SK-N-SH treated with all-trans-retinoic acid at 6 μM for 48 hours (cell line): Measurements from ENCODE around the gene PXYLP1.

ENCODE experiments used
- ATAC-seq: fragments of 200-7000 bp; cut with Tn5 transposase; 3 replicates; pipeline ENCODE4 v1.9.1; 2020; ENCODE audit warnings: mild to moderate bottlenecking, moderate library complexity
- ARNTL ChIP-seq: fragments of 450-650 bp; formaldehyde crosslinking; IDR thresholded peaks from 2 replicates; pipeline ENCODE4 v1.5.0; 2020; ENCODE audit warnings: low read depth, mild to moderate bottlenecking, moderate library complexity, borderline replicate concordance
- CSDC2 ChIP-seq: fragments of 250-450 bp; sonication (Bioruptor Pico); IDR thresholded peaks from 2 replicates; pipeline ENCODE4 v1.5.0; 2020; ENCODE audit warnings: mild to moderate bottlenecking, moderate library complexity
- ESRRG ChIP-seq: fragments of 250-450 bp; sonication (Bioruptor Pico); IDR thresholded peaks from 2 replicates; pipeline ENCODE4 v1.6.1; 2021; ENCODE audit warnings: mild to moderate bottlenecking
- GLIS3 ChIP-seq: fragments of 250-450 bp; sonication (Bioruptor Pico); IDR thresholded peaks from 2 replicates; pipeline ENCODE4 v1.5.0; 2020; ENCODE audit warnings: mild to moderate bottlenecking, moderate library complexity
- ISL1 ChIP-seq: fragments of 250-450 bp; sonication (Bioruptor Pico); IDR thresholded peaks from 2 replicates; pipeline ENCODE4 v2.1.2; 2022; ENCODE audit warnings: mild to moderate bottlenecking, moderate library complexity
- OSR1 ChIP-seq: fragments of 250-450 bp; sonication (Bioruptor Pico); IDR thresholded peaks from 2 replicates; pipeline ENCODE4 v1.8.0; 2022; ENCODE audit warnings: moderate library complexity, mild to moderate bottlenecking, inconsistent platforms
- PPARA ChIP-seq: fragments of 250-450 bp; sonication (Bioruptor Pico); IDR thresholded peaks from 2 replicates; pipeline ENCODE4 v1.5.0; 2020; ENCODE audit warnings: mild to moderate bottlenecking, borderline replicate concordance
- SNAI2 ChIP-seq: fragments of 250-450 bp; sonication (Bioruptor Pico); IDR thresholded peaks from 2 replicates; pipeline ENCODE4 v1.5.0; 2020; ENCODE audit warnings: mild to moderate bottlenecking, moderate library complexity
- TCF4 ChIP-seq: fragments of 250-450 bp; sonication (Bioruptor Pico); IDR thresholded peaks from 2 replicates; pipeline ENCODE4 v1.8.0; 2021; ENCODE audit warnings: mild to moderate bottlenecking, moderate library complexity, borderline replicate concordance
- TOX ChIP-seq: fragments of 250-450 bp; sonication (Bioruptor Pico); IDR thresholded peaks from 2 replicates; pipeline ENCODE4 v1.8.0; 2021; ENCODE audit warnings: mild to moderate bottlenecking, moderate library complexity, borderline replicate concordance
- ZC3H10 ChIP-seq: fragments of 250-450 bp; sonication (Bioruptor Pico); IDR thresholded peaks from 2 replicates; pipeline ENCODE4 v1.5.1; 2021; ENCODE audit warnings: mild to moderate bottlenecking, moderate library complexity
- ZFP3 ChIP-seq: fragments of 250-450 bp; sonication (Bioruptor Pico); IDR thresholded peaks from 2 replicates; pipeline ENCODE4 v1.5.0; 2020; ENCODE audit warnings: mild to moderate bottlenecking, moderate library complexity
- ZFP30 ChIP-seq: fragments of 450-650 bp; formaldehyde crosslinking; IDR thresholded peaks from 2 replicates; pipeline ENCODE4 v1.5.0; 2022; ENCODE audit warnings: mild to moderate bottlenecking, moderate library complexity
- ZNF565 ChIP-seq: fragments of 450-650 bp; formaldehyde crosslinking; conservative IDR thresholded peaks from 2 replicates; pipeline ENCODE4 v1.5.0; 2020; ENCODE audit warnings: low read depth, mild to moderate bottlenecking, moderate library complexity
- ZNF70 ChIP-seq: fragments of 450-650 bp; formaldehyde crosslinking; IDR thresholded peaks from 2 replicates; pipeline ENCODE4 v1.5.0; 2020; ENCODE audit warnings: mild to moderate bottlenecking, moderate library complexity
- TF ChIP-seq, protein P1 (sequence below): fragments of 250-450 bp; sonication (Bioruptor Pico); IDR thresholded peaks from 2 replicates; pipeline ENCODE4 v1.8.0; 2020; ENCODE audit warnings: mild to moderate bottlenecking, moderate library complexity, borderline replicate concordance
- TF ChIP-seq, protein P2 (sequence below): fragments of 250-450 bp; sonication (Bioruptor Pico); IDR thresholded peaks from 2 replicates; pipeline ENCODE4 v1.5.1; 2020; ENCODE audit warnings: low read depth, mild to moderate bottlenecking, moderate library complexity
- TF ChIP-seq, protein P3 (sequence below): fragments of 250-450 bp; sonication (Bioruptor Pico); IDR thresholded peaks from 2 replicates; pipeline ENCODE4 v1.5.0; 2020; ENCODE audit warnings: mild to moderate bottlenecking, moderate library complexity
- TF ChIP-seq, protein P4 (sequence below): fragments of 250-450 bp; sonication (Bioruptor Pico); IDR thresholded peaks from 2 replicates; pipeline ENCODE4 v1.8.0; 2021; ENCODE audit warnings: low read depth, mild to moderate bottlenecking, moderate library complexity, borderline replicate concordance
- TF ChIP-seq, protein P5 (sequence below): fragments of 250-450 bp; sonication (Bioruptor Pico); IDR thresholded peaks from 2 replicates; pipeline ENCODE4 v1.5.1; 2021; ENCODE audit warnings: mild to moderate bottlenecking, moderate library complexity

PXYLP1 gene

DNA sequence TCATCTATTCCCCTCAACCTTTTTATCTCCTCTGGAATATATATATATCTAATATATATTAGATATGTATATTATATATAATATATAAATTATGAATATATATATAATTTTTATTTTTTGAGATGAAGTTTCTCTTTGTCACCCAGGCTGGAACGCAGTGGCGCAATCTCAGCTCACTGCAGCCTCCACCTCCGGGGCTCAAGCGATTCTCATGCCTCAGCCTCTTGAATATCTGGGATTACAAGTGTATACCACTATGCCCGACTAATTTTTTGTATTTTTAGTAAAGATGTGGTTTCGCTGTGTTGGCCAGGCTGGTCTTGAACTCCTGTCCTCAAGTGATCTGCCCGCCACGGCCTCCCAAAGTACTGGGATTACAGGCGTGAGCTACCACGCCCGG, 22.2 kb downstream of the PXYLP1 start:
- TF ChIP-seq TOX (CRISPR knock-in tag) (no peak), ESRRG (CRISPR knock-in tag) (no peak), ISL1 (no peak), CSDC2 (no peak), SNAI2 (CRISPR knock-in tag) (no peak), ZNF70 (no peak), TCF4 (CRISPR knock-in tag) (no peak), GLIS3 (CRISPR knock-in tag) (no peak), ARNTL (CRISPR knock-in tag) (no peak), ZC3H10 (CRISPR knock-in tag) (no peak), ZFP30 (no peak), PPARA (no peak), OSR1 (CRISPR knock-in tag) (no peak), ZNF565 (no peak), ZFP3 (CRISPR knock-in tag) (no peak)
- TF ChIP-seq, protein P1, sequence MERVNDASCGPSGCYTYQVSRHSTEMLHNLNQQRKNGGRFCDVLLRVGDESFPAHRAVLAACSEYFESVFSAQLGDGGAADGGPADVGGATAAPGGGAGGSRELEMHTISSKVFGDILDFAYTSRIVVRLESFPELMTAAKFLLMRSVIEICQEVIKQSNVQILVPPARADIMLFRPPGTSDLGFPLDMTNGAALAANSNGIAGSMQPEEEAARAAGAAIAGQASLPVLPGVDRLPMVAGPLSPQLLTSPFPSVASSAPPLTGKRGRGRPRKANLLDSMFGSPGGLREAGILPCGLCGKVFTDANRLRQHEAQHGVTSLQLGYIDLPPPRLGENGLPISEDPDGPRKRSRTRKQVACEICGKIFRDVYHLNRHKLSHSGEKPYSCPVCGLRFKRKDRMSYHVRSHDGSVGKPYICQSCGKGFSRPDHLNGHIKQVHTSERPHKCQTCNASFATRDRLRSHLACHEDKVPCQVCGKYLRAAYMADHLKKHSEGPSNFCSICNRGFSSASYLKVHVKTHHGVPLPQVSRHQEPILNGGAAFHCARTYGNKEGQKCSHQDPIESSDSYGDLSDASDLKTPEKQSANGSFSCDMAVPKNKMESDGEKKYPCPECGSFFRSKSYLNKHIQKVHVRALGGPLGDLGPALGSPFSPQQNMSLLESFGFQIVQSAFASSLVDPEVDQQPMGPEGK (CRISPR knock-in tag) = no peak
- TF ChIP-seq, protein P2, sequence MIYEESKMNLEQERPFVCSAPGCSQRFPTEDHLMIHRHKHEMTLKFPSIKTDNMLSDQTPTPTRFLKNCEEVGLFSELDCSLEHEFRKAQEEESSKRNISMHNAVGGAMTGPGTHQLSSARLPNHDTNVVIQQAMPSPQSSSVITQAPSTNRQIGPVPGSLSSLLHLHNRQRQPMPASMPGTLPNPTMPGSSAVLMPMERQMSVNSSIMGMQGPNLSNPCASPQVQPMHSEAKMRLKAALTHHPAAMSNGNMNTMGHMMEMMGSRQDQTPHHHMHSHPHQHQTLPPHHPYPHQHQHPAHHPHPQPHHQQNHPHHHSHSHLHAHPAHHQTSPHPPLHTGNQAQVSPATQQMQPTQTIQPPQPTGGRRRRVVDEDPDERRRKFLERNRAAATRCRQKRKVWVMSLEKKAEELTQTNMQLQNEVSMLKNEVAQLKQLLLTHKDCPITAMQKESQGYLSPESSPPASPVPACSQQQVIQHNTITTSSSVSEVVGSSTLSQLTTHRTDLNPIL (CRISPR knock-in tag) = no peak
- TF ChIP-seq, protein P3, sequence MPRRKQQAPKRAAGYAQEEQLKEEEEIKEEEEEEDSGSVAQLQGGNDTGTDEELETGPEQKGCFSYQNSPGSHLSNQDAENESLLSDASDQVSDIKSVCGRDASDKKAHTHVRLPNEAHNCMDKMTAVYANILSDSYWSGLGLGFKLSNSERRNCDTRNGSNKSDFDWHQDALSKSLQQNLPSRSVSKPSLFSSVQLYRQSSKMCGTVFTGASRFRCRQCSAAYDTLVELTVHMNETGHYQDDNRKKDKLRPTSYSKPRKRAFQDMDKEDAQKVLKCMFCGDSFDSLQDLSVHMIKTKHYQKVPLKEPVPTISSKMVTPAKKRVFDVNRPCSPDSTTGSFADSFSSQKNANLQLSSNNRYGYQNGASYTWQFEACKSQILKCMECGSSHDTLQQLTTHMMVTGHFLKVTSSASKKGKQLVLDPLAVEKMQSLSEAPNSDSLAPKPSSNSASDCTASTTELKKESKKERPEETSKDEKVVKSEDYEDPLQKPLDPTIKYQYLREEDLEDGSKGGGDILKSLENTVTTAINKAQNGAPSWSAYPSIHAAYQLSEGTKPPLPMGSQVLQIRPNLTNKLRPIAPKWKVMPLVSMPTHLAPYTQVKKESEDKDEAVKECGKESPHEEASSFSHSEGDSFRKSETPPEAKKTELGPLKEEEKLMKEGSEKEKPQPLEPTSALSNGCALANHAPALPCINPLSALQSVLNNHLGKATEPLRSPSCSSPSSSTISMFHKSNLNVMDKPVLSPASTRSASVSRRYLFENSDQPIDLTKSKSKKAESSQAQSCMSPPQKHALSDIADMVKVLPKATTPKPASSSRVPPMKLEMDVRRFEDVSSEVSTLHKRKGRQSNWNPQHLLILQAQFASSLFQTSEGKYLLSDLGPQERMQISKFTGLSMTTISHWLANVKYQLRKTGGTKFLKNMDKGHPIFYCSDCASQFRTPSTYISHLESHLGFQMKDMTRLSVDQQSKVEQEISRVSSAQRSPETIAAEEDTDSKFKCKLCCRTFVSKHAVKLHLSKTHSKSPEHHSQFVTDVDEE (CRISPR knock-in tag) = no peak
- TF ChIP-seq, protein P4, sequence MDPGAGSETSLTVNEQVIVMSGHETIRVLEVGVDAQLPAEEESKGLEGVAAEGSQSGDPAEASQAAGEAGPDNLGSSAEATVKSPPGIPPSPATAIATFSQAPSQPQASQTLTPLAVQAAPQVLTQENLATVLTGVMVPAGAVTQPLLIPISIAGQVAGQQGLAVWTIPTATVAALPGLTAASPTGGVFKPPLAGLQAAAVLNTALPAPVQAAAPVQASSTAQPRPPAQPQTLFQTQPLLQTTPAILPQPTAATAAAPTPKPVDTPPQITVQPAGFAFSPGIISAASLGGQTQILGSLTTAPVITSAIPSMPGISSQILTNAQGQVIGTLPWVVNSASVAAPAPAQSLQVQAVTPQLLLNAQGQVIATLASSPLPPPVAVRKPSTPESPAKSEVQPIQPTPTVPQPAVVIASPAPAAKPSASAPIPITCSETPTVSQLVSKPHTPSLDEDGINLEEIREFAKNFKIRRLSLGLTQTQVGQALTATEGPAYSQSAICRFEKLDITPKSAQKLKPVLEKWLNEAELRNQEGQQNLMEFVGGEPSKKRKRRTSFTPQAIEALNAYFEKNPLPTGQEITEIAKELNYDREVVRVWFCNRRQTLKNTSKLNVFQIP (CRISPR knock-in tag) = no peak
- TF ChIP-seq, protein P5, sequence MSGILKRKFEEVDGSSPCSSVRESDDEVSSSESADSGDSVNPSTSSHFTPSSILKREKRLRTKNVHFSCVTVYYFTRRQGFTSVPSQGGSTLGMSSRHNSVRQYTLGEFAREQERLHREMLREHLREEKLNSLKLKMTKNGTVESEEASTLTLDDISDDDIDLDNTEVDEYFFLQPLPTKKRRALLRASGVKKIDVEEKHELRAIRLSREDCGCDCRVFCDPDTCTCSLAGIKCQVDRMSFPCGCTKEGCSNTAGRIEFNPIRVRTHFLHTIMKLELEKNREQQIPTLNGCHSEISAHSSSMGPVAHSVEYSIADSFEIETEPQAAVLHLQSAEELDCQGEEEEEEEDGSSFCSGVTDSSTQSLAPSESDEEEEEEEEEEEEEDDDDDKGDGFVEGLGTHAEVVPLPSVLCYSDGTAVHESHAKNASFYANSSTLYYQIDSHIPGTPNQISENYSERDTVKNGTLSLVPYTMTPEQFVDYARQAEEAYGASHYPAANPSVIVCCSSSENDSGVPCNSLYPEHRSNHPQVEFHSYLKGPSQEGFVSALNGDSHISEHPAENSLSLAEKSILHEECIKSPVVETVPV (CRISPR knock-in tag) = no peak
- no peak for ATAC-seq

DNA sequence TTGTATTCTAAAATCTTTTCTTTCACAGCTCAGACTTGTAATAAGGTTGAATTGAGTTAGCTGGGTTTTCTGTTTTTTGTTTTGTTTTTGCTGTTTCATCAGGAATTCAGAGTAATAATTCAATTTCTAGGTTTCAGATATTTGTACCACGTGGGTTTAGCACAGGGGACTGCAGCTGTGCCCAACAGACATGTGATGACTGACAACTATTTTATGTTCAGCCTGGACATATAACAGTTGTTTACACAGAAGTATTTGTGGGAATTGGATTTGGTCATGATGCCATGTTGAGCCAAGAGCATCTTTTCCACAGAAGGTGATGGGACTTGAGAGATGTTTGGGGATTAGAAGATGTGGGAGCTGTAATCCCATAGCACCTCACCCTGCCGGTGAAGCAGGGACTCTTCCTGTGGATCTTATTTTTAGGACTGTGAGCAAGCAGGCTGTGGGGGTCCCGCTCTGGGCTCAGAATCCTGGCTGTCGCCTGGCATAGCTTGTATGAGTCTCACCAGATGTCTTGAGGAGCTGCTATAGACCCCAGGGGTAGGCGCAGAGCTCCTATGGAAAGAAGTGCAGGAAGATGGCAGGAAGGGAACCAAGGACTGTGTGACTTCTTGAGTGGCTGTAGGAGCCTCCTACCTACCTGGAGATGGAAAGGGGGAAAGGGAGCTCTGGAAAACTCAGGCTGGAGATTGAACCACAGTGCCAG, 23.7 kb downstream of the PXYLP1 start:
- TF ChIP-seq, protein P5 (CRISPR knock-in tag) = no peak
- TF ChIP-seq SNAI2 (CRISPR knock-in tag) (no peak), TOX (CRISPR knock-in tag) (no peak)
- TF ChIP-seq, protein P3 (CRISPR knock-in tag) = no peak
- no peak for ATAC-seq
